ENCODE measurements around the gene MAGEL2. TPM values are rescaled to one million over a fixed set of nuclear protein-coding genes. Genes with fewer than 3 reads are reported as not detected.

Gene MAGEL2
- total and polyA plus RNA-seq, 2 of the 8 experiments (the other 6 are each of a cell fraction or from before 2014, with no cell fraction given) = 0.63 to 4.5 TPM

- Histone ChIP-seq H2BK5ac (ENCODE audit: low read depth, low read length) (no peak overlapping the region), H3K79me1 (ENCODE audit: low read depth, low read length) (no peaks in the 10 kb centered on the region), H3K36me3 (ENCODE audit: control insufficient read depth in 2 of 4, insufficient read depth in 4 of 4, low read length in 3 of 4) (peaks cover 0 to 3% (median 0%) of the 10 kb centered on the region in 4 experiments; a peak in 1 of 8 replicates), H3K27me3 (replicated peaks in 1 of 4; ENCODE audit: control insufficient read depth in 3 of 4, extremely low read depth in 1 of 4, insufficient read depth in 3 of 4, low read length in 3 of 4) (peaks cover 4 to 22% (median 8%) of the 10 kb centered on the region in 4 experiments; a peak in 6 of 7 replicates), H2BK15ac (ENCODE audit: low read length) (no peak overlapping the region), H3K4ac (replicated peaks; ENCODE audit: insufficient read length, low read depth, low read length) (no peak overlapping the region), H3K14ac (ENCODE audit: insufficient read length) (no peak overlapping the region), H2AFZ (ENCODE audit: low read length) (no peak overlapping the region), H3K4me2 (ENCODE audit: insufficient read depth in 1 of 2, low read depth in 2 of 2, low read length in 2 of 2) (peak overlapping the region; percentile 71 to 89), H4K5ac (ENCODE audit: insufficient read length, low read depth, low read length) (no peak overlapping the region), H4K91ac (replicated peaks; ENCODE audit: insufficient read length, low read length) (no peak overlapping the region), H3K4me3 (ENCODE audit: extremely low read depth in 1 of 4, insufficient read depth in 2 of 4, low read depth in 3 of 4, low read length in 4 of 4) (peak overlapping the region; percentile 60 to 83 (median 68); a peak in 7 of 8 replicates), H2AK5ac (ENCODE audit: low read depth, low read length) (no peak overlapping the region), H3K23ac (ENCODE audit: insufficient read length) (no peak overlapping the region), H3K27ac (ENCODE audit: low read depth, low read length) (no peak overlapping the region), H3K9ac (replicated peaks in 1 of 4; ENCODE audit: extremely low read depth in 1 of 4, low read depth in 3 of 4, low read length in 3 of 4) (no peak overlapping the region), H4K8ac (ENCODE audit: extremely low read depth, insufficient read depth, low read length) (no peak overlapping the region), H3K4me1 (replicated peaks in 1 of 4; ENCODE audit: control insufficient read depth in 3 of 4, insufficient read depth in 4 of 4, low read length in 3 of 4) (no peaks in the 10 kb centered on the region; a peak in 4 of 7 replicates), H2BK20ac (ENCODE audit: low read length) (no peak overlapping the region), H3K18ac (ENCODE audit: extremely low read depth, low read length) (no peak overlapping the region), H3K79me2 (ENCODE audit: control insufficient read depth in 1 of 2, insufficient read depth in 2 of 2, low read length in 2 of 2) (no peaks in the 10 kb centered on the region), H2BK12ac (ENCODE audit: low read depth, low read length) (no peak overlapping the region), H3K23me2 (ENCODE audit: low read depth, low read length) (peaks cover 4% of the 10 kb centered on the region; the same call in 1 of the 2 replicates), H4K20me1 (replicated peaks in 1 of 2; ENCODE audit: control insufficient read depth in 1 of 2, insufficient read depth in 2 of 2, low read length in 2 of 2) (no peaks in the 10 kb centered on the region), H2BK120ac (replicated peaks; ENCODE audit: low read depth, low read length) (no peak overlapping the region), H3K9me3 (ENCODE audit: insufficient read depth in 2 of 2, low read depth in 1 of 2, low read length in 1 of 2) (peaks cover 0 to 50% of the 10 kb centered on the region in 2 experiments; a peak in 2 of 4 replicates), H3K56ac (replicated peaks; ENCODE audit: insufficient read length, low read depth, low read length) (no peak overlapping the region)
- WGBS, 2 experiments (ENCODE audit: extremely low coverage in 1 of 2, insufficient coverage in 1 of 2, insufficient read length in 1 of 2, insufficient replicate concordance in 2 of 2, low coverage in 1 of 2, low lambda C conversion rate in 2 of 2, missing lambda C conversion rate in 1 of 2) = 38% methylated on average over 3 of the region's 17 CpGs; no CpG with 5 or more reads in 1 of the 2 experiments
- FAIRE-seq (no peak), DNase-seq (ENCODE audit: low read depth in 1 of 2, low spot score in 2 of 2) (peak in 1 of 2 experiments; percentile 44)
- ChIA-PET CTCF (ENCODE audit: partially characterized antibody) (interaction anchor here (0.8 to 6.9 kb wide), 3 partner anchors 211 to 235 kb away, joined by 3 to 41 read pairs (median 3); no protein-coding TSS in a partner anchor), POLR2A (ENCODE audit: partially characterized antibody) (no interaction called here)
- no peak for TF ChIP-seq HDAC6 (IDR thresholded peaks at IDR 0.05; ENCODE audit: low read depth, low read length)
- TF ChIP-seq KDM1A (IDR thresholded peaks at IDR 0.05; ENCODE audit: borderline replicate concordance, low read length) = no peak
- TF ChIP-seq ATF3 (IDR thresholded peaks at IDR 0.05; ENCODE audit: insufficient read depth, low read depth, low read length) = no peak
- TF ChIP-seq KDM5A (IDR thresholded peaks at IDR 0.05; ENCODE audit: low read length) = no peak
Measured at GRCh38 chr15:23647001-23647295, 719 bp downstream of the MAGEL2 start.
